HG02840 (cell line): Measurements from ENCODE around the gene SPON1.
"Not testable (repeated sequence)": the region's sequence is repeated elsewhere in the genome, so short reads cannot be mapped to it uniquely, and the experiment has no call there.

Source experiments
- ATAC-seq: cut with Tn5 transposase; IDR thresholded peaks from one replicate; pipeline ENCODE4 v1.9.1; 2021; ENCODE audit warnings: mild to moderate bottlenecking, moderate library complexity, moderate number of reproducible peaks; ENCODE audit not compliant: unreplicated experiment, low FRiP score

SPON1 gene

DNA sequence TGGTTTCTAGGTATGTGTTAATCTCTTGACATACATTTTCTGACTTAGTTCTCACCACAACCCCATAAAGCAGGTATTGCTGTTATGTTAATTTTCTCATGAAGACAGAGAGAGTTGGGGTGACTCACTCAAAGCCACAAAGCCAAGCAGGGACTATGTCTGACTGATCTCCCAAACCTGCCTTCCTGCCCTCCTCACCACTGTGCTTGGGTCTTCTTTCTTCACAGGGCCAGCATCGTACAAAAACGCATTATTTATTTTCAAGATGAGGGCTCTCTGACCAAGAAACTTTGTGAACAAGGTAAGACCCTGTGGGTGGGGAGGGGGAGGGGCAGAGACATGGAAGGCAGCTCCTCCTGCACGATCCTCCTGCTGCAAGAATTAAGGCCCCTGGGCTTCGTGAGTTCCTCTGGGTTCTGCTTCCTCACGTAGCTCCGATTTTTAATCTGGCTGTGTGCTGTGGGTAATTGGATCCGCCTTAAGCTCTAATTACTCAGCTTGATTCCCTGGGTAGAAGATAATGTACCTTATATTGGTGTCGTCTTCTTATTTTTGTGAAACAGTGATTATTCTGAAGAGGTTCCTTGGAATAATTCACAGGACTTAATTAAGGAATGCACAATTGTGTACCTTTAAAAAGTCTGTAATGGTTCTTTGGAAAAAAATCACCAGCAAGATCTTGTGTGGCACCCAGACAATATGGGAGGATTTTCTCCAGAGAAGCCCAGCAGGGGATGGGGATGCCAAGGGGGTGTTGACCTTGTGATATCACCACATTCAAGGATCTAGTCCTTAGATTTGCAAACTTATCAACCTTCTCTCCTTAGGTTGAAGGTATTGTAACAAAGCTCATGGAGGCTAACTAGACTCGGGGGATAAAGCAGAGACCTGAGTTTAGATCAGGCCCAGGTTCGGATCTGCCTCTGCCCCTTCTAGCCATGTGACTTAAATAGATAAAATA lies 112.9 kb downstream of the SPON1 start:
- ATAC-seq, result no peak

DNA sequence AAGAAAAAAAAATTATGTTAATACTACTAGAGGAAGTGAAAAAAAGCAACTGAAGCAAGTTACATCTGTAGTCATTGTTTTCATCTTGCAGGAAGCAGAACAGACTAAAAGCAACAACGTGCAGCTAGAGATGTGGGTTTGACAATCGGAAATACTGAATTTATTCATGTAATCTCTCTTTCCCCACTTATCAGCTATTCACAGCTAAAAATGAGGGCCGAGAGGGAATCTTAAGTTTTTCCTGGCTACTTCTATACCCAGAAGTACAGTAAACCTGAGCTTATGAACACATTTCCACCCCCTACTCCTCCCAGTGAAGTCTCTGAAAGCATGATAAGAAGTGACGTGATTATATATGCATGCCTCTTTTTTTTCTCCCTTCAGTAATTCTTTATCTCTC lies 116.5 kb downstream of the SPON1 start:
- no peak for ATAC-seq

GRCh38 chr11:14079797-14080196 lies 117.3 kb downstream of the SPON1 start:
- ATAC-seq, result no peak

GRCh38 chr11:14081581-14082231 lies 119.2 kb downstream of the SPON1 start:
- no peak for ATAC-seq

GRCh38 chr11:14082338-14082737 lies 119.8 kb downstream of the SPON1 start:
- ATAC-seq, result no peak

- not testable (repeated sequence) for ATAC-seq
These were observed 126.3 kb downstream of the SPON1 start for GRCh38 chr11:14088861-14089260.

GRCh38 chr11:14089690-14090462 lies 127.4 kb downstream of the SPON1 start:
- ATAC-seq, result no peak

DNA sequence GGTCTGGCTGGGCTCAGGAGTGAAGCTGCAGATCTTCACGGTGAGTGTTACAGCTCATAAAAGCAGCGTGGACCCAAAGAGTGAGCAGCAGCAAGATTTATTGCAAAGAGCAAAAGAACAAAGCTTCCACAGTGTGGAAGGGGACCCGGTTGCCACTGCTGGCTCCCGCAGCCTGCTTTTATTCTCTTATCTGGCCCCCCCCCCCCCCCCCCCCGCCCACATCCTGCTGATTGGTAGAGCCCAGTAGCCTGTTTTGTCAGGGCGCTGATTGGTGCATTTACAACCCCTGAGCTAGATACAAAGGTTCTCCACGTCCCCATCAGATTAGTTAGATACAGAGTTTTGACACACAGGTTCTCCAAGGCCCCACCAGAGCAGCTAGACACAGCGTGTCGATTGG lies 128.1 kb downstream of the SPON1 start:
- ATAC-seq, result not testable (repeated sequence)

DNA sequence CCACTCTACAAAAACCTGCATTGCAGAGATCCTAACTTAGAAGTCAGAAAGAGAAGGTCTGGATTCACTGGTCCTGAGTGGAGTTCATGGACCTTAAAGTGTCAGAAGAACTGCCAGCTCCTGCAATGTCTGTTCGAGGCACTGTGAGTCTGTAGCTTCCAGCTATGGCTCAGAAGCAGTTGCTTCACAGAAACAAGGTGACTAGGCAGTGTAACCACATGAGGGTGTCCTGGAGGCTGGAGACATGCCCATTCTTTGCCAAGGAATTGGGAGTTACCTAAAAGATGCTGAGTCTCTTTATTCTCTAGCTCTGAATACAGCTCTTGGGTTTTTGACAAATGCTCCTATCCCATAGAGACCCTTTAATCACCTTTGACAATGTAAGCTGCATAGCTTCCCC lies 130.5 kb downstream of the SPON1 start:
- ATAC-seq, result no peak

GRCh38 chr11:14094481-14095037 lies 132.0 kb downstream of the SPON1 start:
- no peak for ATAC-seq

- no peak for ATAC-seq
These were observed 133.4 kb downstream of the SPON1 start for GRCh38 chr11:14095882-14096281.

GRCh38 chr11:14096606-14097005 lies 134.1 kb downstream of the SPON1 start:
- ATAC-seq, result no peak

- no peak for ATAC-seq
These were observed 138.9 kb downstream of the SPON1 start for GRCh38 chr11:14101388-14101787.

DNA sequence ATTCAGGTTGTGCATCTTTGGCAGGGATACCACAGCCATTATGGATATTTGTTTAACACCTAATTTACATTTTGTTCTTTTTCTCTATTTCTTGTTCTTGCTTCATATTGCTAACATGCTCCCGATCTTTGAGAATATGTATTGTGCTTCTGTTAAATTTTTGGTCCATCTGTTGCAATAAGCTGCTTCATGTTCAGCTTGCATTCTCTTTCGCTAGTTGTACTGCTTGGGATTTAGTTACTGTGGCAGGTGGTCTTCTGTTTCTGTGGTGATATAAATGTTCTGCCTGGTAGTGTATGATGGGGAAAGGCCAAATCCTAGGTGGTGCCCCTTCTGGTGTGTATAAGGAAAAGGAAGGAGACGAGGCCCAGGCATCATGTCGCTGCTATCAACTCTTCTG lies 140.2 kb downstream of the SPON1 start:
- ATAC-seq, result no peak

DNA sequence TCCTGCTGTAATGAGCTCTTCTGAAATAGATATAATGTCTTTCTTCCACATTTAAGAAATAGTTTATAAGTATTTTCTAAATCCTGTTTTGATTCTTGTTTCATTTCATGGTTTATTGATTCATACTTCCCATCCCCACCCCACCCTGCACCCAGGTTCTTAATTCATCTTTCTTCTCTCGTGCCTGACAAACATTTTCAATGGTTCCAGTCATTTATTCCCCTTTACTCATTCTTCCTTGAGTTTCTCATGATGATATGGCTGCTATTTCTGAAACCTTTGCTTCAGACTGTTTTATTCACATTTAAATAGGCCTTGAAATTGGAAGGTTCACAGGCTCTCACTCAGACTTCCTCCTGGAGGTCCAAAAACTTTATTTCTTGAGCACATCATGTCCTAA lies 142.9 kb downstream of the SPON1 start:
- no peak for ATAC-seq

DNA sequence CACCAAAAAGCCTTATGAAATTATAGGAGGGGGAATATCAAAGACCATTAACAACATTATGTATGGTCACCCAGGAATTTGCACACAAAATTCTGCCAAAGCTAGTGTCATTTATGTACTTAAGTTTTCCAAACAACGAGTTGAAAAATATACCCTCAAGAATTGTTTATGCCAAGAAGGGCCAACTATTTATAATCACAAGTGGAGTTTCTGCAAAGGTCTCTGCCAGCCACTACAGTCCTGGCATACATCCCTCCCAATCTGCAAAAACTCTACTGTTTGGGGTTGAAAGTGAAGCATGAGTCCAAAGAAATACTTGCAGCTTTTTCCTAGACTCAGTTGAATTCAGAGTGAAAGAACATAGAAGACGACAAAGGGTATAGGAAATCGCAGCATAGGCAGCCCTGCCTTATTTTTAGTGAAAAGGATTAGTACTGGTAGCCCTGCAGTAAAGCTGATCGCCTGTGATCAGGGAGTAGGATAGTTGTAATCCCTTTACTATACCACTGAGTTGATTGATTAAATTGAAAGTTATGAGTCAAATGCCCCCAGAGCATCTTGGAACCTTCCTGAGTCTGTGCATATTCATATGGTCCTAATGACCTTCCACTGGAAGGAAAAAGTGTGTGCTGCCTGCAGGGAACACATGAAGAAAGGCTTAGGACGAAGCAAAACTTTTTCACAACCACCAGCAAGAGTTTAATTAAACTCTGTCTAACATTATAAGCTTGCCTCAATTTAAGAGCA lies 144.0 kb downstream of the SPON1 start:
- no peak for ATAC-seq

GRCh38 chr11:14107050-14107430 lies 144.5 kb downstream of the SPON1 start:
- ATAC-seq, result no peak

- ATAC-seq, result no peak
These were observed 147.2 kb downstream of the SPON1 start for GRCh38 chr11:14109742-14110141.

- no peak for ATAC-seq
These were observed 148.1 kb downstream of the SPON1 start for GRCh38 chr11:14110629-14111028.

DNA sequence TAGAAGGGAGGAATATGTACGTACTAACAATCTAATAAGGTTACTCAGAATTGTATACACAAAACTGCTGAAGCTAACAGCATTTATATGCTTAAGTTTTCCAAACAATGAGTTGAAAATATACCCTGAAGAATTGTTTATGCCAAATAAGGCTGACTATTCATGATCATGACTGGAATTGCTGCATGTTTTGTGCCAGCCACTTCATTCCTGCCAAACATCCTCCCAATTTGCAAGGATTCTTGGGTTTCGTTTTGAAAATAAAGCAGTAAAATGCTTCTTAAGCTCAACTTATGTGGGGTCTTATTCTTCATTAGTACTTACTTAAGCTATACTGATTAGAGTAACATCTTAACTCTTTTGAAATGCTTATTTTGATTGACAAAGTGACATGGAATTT lies 149.0 kb downstream of the SPON1 start:
- no peak for ATAC-seq
